RWPE2 (cell line): ENCODE measurements around the gene ACTC1.

Source experiments
- ATAC-seq: fragments of 200-7000 bp; cut with Tn5 transposase; 3 replicates; pipeline ENCODE4 v1.9.1; 2021; ENCODE audit warnings: low read depth
- DNase-seq: peaks from one replicate; pipeline ENCODE4 v3.0.0-alpha.2; 2020; ENCODE audit warnings: low spot score
- H3K27ac ChIP-seq: fragments of 450-650 bp; 2 replicates; pipeline ENCODE4 v1.5.1; 2017; ENCODE audit warnings: mild to moderate bottlenecking; ENCODE audit not compliant: poor library complexity, severe bottlenecking
- H3K27me3 ChIP-seq: fragments of 250-450 bp; sonication (Bioruptor Pico); 2 replicates; pipeline ENCODE4 v1.5.1; 2021; ENCODE audit warnings: mild to moderate bottlenecking, moderate library complexity; ENCODE audit not compliant: insufficient read depth, poor library complexity, severe bottlenecking
- H3K36me3 ChIP-seq: fragments of 250-450 bp; sonication (Bioruptor Pico); 2 replicates; pipeline ENCODE4 v1.5.1; 2020; ENCODE audit warnings: low read depth, mild to moderate bottlenecking, moderate library complexity
- H3K4me1 ChIP-seq: fragments of 250-450 bp; sonication (Bioruptor Pico); 2 replicates; pipeline ENCODE4 v1.5.1; 2021; ENCODE audit warnings: mild to moderate bottlenecking, moderate library complexity; ENCODE audit not compliant: insufficient read depth, poor library complexity, severe bottlenecking
- H3K4me3 ChIP-seq: fragments of 250-450 bp; sonication (Bioruptor Pico); 2 replicates; pipeline ENCODE4 v1.5.1; 2021; ENCODE audit warnings: mild to moderate bottlenecking, moderate library complexity; ENCODE audit not compliant: severe bottlenecking
- H3K9me3 ChIP-seq: fragments of 250-450 bp; sonication (Bioruptor Pico); 2 replicates; pipeline ENCODE4 v1.5.1; 2021; ENCODE audit warnings: mild to moderate bottlenecking, moderate library complexity; ENCODE audit not compliant: severe bottlenecking
- TF ChIP-seq, protein P1 (sequence below): fragments of 450-650 bp; IDR thresholded peaks from one replicate; pipeline ENCODE4 v1.5.1; 2017; ENCODE audit warnings: mild to moderate bottlenecking, moderate library complexity; ENCODE audit not compliant: poor library complexity, severe bottlenecking

ACTC1 gene

DNA sequence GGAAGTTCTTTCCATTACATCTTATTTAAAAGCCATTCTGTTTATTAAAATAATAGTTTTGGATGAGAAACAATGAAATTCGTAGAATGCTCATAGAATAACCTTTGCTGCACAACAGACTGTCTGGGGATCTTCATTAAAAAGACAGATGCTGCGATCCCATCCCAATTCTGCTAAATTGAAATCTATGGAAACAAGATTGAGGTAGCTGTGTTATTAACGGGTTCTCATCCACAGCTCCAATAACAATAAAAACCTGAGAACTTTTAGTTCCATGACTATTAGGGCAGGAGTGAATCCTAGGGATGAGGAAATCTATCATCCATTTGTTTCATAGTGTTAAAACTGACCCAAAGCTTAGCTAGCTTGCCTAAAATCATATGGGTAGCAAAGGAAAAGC lies 38.1 kb downstream of the ACTC1 start:
- no peaks in the 10 kb centered on the region for H3K36me3 ChIP-seq
- H3K4me3 ChIP-seq: no peak overlapping the region
- DNase-seq (no peak), ATAC-seq (no peak)
- TF ChIP-seq, protein P1, sequence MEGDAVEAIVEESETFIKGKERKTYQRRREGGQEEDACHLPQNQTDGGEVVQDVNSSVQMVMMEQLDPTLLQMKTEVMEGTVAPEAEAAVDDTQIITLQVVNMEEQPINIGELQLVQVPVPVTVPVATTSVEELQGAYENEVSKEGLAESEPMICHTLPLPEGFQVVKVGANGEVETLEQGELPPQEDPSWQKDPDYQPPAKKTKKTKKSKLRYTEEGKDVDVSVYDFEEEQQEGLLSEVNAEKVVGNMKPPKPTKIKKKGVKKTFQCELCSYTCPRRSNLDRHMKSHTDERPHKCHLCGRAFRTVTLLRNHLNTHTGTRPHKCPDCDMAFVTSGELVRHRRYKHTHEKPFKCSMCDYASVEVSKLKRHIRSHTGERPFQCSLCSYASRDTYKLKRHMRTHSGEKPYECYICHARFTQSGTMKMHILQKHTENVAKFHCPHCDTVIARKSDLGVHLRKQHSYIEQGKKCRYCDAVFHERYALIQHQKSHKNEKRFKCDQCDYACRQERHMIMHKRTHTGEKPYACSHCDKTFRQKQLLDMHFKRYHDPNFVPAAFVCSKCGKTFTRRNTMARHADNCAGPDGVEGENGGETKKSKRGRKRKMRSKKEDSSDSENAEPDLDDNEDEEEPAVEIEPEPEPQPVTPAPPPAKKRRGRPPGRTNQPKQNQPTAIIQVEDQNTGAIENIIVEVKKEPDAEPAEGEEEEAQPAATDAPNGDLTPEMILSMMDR: no peak
- H3K4me1 ChIP-seq: no peaks in the 10 kb centered on the region
- peaks cover 95% of the 10 kb centered on the region for H3K27me3 ChIP-seq
- H3K9me3 ChIP-seq: no peaks in the 10 kb centered on the region
- H3K27ac ChIP-seq: no peak overlapping the region

DNA sequence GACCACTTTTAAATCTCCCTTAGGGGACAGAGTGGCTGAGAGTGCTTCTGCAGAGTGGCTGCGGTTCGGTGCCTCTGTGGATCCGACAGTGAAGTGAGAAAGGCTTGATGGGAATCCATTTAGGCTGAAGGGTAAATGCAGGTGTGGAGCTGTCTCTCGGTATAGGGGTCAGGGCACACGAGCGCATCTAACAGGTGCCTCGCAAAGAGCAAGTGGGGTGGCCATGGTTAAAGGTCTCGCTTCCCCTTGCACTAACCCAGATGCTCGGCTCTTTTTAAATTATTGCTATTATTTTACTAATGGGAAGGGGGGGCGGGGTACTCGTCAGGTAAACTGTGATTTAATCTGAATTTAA lies 40.0 kb downstream of the ACTC1 start:
- TF ChIP-seq, protein P1: no peak
- Histone ChIP-seq H3K4me3 (no peak overlapping the region), H3K4me1 (no peaks in the 10 kb centered on the region), H3K9me3 (no peaks in the 10 kb centered on the region), H3K36me3 (no peaks in the 10 kb centered on the region), H3K27me3 (peaks cover 85% of the 10 kb centered on the region), H3K27ac (no peak overlapping the region)
- ATAC-seq (no peak), DNase-seq (no peak)

DNA sequence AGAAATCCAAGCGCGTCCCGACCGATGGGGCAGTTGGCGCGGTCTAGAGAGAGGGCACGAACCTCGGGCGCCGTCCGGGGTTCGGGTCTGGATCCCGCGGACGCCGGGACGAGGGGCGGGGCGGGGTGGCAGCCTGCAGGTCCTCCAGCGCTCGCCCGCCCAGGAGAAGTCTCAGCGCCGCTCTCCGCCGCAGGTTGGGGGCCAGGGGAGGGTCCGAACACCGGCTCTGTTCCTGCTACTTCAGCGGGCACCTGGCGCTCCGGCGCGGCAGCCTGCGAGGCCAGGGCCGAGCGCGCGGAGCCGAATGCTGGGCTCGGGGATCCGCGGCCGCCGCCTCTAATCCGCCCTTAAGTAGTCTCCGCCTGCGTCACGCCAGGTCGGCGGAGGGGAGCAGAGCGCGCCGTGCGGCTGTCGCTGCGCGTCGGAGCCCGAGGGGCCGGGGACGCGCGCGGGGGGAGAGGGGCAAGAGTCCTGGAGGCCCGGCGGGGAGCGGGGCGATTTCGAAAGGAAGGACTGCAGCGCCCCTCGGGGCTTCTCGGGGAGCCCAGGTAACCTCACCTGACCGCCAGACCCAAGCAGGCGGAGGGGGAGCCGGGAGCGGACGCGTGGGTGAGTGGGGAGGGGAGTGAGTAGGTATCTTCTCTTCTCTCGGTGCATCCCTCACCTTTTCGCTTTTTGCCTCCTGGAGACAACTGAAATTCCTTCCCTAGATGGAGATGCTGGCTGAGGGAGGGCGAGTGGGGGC lies 40.5 kb downstream of the ACTC1 start, which contains the start of gene GJD2:
GJD2 (minus strand) TSS at position 325 of the 745 bp plus-strand sequence. CDS start 510 bp downstream, outside the sequence.
- Histone ChIP-seq H3K4me3 (peak within 1 kb of the TSS; percentile 17), H3K27me3 (peaks cover 85% of the 10 kb centered on the region)

DNA sequence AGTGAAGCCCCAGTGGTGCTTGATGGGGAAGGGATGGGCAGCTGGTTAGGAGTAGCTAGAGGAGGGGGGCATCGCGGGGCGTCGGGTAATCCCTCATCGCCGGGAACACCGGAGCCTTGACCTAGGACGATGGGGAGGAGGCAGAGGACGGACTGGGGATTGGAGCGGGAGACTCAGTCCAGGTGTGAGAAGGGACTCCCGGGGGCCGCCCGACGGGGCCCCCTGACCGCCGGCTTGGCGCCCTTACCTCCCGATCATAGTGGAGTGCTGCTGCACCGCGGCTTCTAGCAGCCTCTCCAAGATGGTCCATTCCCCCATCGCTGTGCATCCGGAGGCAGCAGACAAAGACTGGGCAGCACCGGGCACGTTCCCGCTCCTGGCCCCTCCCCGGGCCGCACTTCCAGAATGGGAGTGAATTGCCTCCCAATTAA lies 41.2 kb downstream of the ACTC1 start:
- TF ChIP-seq, protein P1: no peak
- Histone ChIP-seq H3K4me1 (no peaks in the 10 kb centered on the region), H3K27ac (no peak overlapping the region), H3K4me3 (no peak overlapping the region), H3K9me3 (no peaks in the 10 kb centered on the region), H3K36me3 (no peaks in the 10 kb centered on the region), H3K27me3 (peaks cover 82% of the 10 kb centered on the region)
- DNase-seq: no peak
- no peak for ATAC-seq

More for the DNA sequence above, 40.5 kb downstream of the ACTC1 start, which contains the start of gene GJD2:
- H3K9me3 ChIP-seq: no peaks in the 10 kb centered on the region
- TF ChIP-seq, protein P1: no peak
- no peak within 1 kb of the TSS for H3K27ac ChIP-seq
- no peaks in the 10 kb centered on the region for H3K4me1 ChIP-seq
- DNase-seq (no peak), ATAC-seq (peak; percentile 70)
- no peaks in the 10 kb centered on the region for H3K36me3 ChIP-seq

DNA sequence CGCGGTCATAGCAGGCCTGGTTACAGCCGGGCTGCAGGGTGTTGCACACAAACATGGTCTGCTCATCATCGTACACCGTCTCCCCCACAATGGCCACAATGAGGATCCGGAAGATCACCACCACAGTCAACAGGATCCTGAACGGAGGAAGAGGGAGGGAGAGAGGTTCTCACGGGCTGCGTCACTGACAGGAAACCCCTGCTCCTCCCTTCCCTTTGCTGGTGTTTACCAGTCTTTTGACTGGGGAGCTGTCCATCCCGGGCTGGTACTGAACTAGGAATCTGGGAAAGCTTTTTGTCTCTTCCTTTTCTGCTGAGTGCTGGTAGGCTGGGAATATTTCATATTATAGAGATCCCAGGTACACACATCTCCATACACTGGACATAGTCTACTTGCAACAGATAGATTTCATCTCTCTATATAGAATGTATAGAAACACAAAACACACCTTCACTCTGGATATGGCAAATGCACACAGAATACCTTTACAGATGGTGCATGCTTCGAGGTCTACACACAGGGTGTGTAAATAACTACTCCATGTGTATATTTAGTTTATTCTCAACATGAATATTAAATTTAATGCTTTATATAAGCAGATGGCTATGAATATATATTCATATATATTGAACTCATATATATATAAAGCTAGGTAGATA lies 42.0 kb downstream of the ACTC1 start:
- TF ChIP-seq, protein P1: no peak
- H3K27me3 ChIP-seq: peaks cover 81% of the 10 kb centered on the region
- H3K27ac ChIP-seq: no peak overlapping the region
- no peaks in the 10 kb centered on the region for H3K4me1 ChIP-seq
- ATAC-seq (peak; percentile 67), DNase-seq (no peak)
- H3K36me3 ChIP-seq: no peaks in the 10 kb centered on the region
- no peaks in the 10 kb centered on the region for H3K9me3 ChIP-seq
- no peak overlapping the region for H3K4me3 ChIP-seq
